ENCODE results near the gene SCIMP.

DNA sequence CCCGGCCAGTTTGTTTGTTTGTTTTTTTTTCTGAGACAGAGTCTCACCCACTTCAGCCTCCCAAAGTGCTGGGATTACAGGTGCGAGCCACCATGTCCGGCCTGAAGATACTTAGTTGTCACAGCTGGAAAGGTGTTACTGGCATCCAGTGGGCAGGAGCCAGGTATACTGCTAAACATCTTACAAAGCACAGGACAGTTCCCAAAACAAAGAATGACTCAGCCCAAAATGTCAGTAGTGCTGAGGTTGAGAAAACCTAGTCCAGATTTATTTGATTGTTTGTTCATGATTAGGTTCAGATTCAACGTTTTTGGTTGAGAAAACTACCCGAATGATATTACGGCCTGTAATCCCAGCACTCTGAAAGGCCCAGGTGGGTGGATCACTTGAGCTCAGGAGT is 28.8 kb upstream of the SCIMP start:
- TF ChIP-seq, protein P1, sequence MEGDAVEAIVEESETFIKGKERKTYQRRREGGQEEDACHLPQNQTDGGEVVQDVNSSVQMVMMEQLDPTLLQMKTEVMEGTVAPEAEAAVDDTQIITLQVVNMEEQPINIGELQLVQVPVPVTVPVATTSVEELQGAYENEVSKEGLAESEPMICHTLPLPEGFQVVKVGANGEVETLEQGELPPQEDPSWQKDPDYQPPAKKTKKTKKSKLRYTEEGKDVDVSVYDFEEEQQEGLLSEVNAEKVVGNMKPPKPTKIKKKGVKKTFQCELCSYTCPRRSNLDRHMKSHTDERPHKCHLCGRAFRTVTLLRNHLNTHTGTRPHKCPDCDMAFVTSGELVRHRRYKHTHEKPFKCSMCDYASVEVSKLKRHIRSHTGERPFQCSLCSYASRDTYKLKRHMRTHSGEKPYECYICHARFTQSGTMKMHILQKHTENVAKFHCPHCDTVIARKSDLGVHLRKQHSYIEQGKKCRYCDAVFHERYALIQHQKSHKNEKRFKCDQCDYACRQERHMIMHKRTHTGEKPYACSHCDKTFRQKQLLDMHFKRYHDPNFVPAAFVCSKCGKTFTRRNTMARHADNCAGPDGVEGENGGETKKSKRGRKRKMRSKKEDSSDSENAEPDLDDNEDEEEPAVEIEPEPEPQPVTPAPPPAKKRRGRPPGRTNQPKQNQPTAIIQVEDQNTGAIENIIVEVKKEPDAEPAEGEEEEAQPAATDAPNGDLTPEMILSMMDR (IDR thresholded peaks at IDR 0.05 in 4 of 5, conservative IDR thresholded peaks at IDR 0.05 in 1 of 5): no peak
- TF ChIP-seq POLR2A (IDR thresholded peaks at IDR 0.05): no peak

Measured in gastrocnemius medialis (tissue), 4 donors.